ENCODE measurements around the gene NPLOC4. TPM values are rescaled to one million over a fixed set of nuclear protein-coding genes. Genes with fewer than 3 reads are reported as not detected.
A peak's percentile ranks its signal among the peaks of the same experiment; 100 is the strongest.

NPLOC4 gene
- 10 to 100 TPM; 69.3 to 70.4 TPM for total RNA-seq

- H3K27ac ChIP-seq = peak within 1 kb of the TSS; percentile 74 to 91
- peaks cover 0 to 32% of the 10 kb centered on the region in 2 donors for H3K4me1 ChIP-seq
- H3K36me3 ChIP-seq = no peaks in the 10 kb centered on the region
- H3K9me3 ChIP-seq = no peaks in the 10 kb centered on the region
- peak within 1 kb of the TSS; percentile 71 to 93 for H3K4me3 ChIP-seq
- H3K27me3 ChIP-seq = no peaks in the 10 kb centered on the region
- DNase-seq (ENCODE audit: low spot score) = peak; percentile 83
- peak in 1 of 2 donors; percentile 19 for TF ChIP-seq CTCF (IDR thresholded peaks at IDR 0.05)
Observed at GRCh38 chr17:81636505-81637288, at the start of gene NPLOC4, which contains the start of gene TSPAN10. Gene NPLOC4 (minus strand): TSS chr17:81637112. CDS start chr17:81636930, 182 bp downstream. Gene TSPAN10 (plus strand): TSS chr17:81637196. CDS start chr17:81642413, 5,217 bp downstream.

GRCh38 chr17:81686614-81687013, 49.7 kb upstream of the NPLOC4 start:
- no peak overlapping the region for H3K4me3 ChIP-seq
- no peaks in the 10 kb centered on the region for H3K27me3 ChIP-seq
- TF ChIP-seq CTCF (IDR thresholded peaks at IDR 0.05) = no peak
- H3K9me3 ChIP-seq = no peaks in the 10 kb centered on the region
- no peak overlapping the region for H3K27ac ChIP-seq
- H3K36me3 ChIP-seq = peaks cover 63% of the 10 kb centered on the region
- H3K4me1 ChIP-seq = peaks cover 0 to 33% of the 10 kb centered on the region in 2 donors
- no peak for DNase-seq (ENCODE audit: low spot score)

GRCh38 chr17:81685108-81685507, 48.2 kb upstream of the NPLOC4 start:
- TF ChIP-seq CTCF (IDR thresholded peaks at IDR 0.05) = no peak
- no peaks in the 10 kb centered on the region for H3K27me3 ChIP-seq
- no peaks in the 10 kb centered on the region for H3K9me3 ChIP-seq
- peak overlapping the region in 1 of 2 donors; percentile 75 for H3K27ac ChIP-seq
- no peak for DNase-seq (ENCODE audit: low spot score)
- peak overlapping the region; percentile 97 to 98 for H3K4me3 ChIP-seq
- H3K4me1 ChIP-seq = peaks cover 0 to 36% of the 10 kb centered on the region in 2 donors
- H3K36me3 ChIP-seq = peaks cover 48% of the 10 kb centered on the region

- peak overlapping the region; percentile 75 to 77 for H3K27ac ChIP-seq
- peak; percentile 74 for DNase-seq (ENCODE audit: low spot score)
- H3K4me1 ChIP-seq = peaks cover 0 to 39% of the 10 kb centered on the region in 2 donors
- H3K36me3 ChIP-seq = peaks cover 42% of the 10 kb centered on the region
- peak overlapping the region; percentile 97 to 98 for H3K4me3 ChIP-seq
- TF ChIP-seq CTCF (IDR thresholded peaks at IDR 0.05) = no peak
- no peaks in the 10 kb centered on the region for H3K9me3 ChIP-seq
- H3K27me3 ChIP-seq = no peaks in the 10 kb centered on the region
Observed at GRCh38 chr17:81684442-81684911, 47.6 kb upstream of the NPLOC4 start.

- Histone ChIP-seq H3K4me3 (peak within 1 kb of the TSS; percentile 97 to 98), H3K27me3 (no peaks in the 10 kb centered on the region), H3K9me3 (no peaks in the 10 kb centered on the region), H3K27ac (peak within 1 kb of the TSS; percentile 78 to 79), H3K4me1 (peaks cover 0 to 39% of the 10 kb centered on the region in 2 donors), H3K36me3 (peaks cover 35% of the 10 kb centered on the region)
- no peak for TF ChIP-seq CTCF (IDR thresholded peaks at IDR 0.05)
- DNase-seq (ENCODE audit: low spot score) = peak; percentile 99
Observed at GRCh38 chr17:81683584-81684441, 46.9 kb upstream of the NPLOC4 start, which contains the start of the genes ARL16 and HGS. Gene ARL16 (minus strand): TSS chr17:81683797. CDS start chr17:81683753, 44 bp downstream. Gene HGS (plus strand): TSS chr17:81684011. CDS start chr17:81684067, 56 bp downstream.

Data from right atrium auricular region (tissue), 2 donors.